Right cardiac atrium (tissue), 5 donors: ENCODE data around the gene KLHL10. TPM values are rescaled to one million over a fixed set of nuclear protein-coding genes. Genes with fewer than 3 reads are reported as not detected.

Experiments
- ATAC-seq, 2 donors: fragments of 200-7000 bp; cut with Tn5 transposase; one replicate each; pipeline versions ENCODE4 v1.8.0 to v1.9.1; 2020; ENCODE audit warnings: moderate library complexity in 2 of 2, mild to moderate bottlenecking in 1 of 2
- DNase-seq, 3 donors: peaks; one replicate each; pipeline ENCODE4 v3.0.0-alpha.2; 2020
- H3K27ac ChIP-seq: one replicate; pipeline ENCODE4 v1.5.1; 2013; ENCODE audit warnings: mild to moderate bottlenecking, low read length, control low read depth, moderate library complexity
- H3K27me3 ChIP-seq: one replicate; pipeline ENCODE4 v1.6.1; 2013; ENCODE audit not compliant: control insufficient read depth, insufficient read depth
- H3K4me1 ChIP-seq: one replicate; pipeline ENCODE4 v1.6.1; 2013; ENCODE audit warnings: low read length; ENCODE audit not compliant: control insufficient read depth, insufficient read depth
- H3K4me3 ChIP-seq: one replicate; pipeline ENCODE4 v1.5.1; 2013; ENCODE audit warnings: low read length, control low read depth
- H3K9me3 ChIP-seq: one replicate; pipeline ENCODE4 v1.6.1; 2013; ENCODE audit warnings: low read length; ENCODE audit not compliant: control insufficient read depth
- WGBS: extraction: QIAGEN DNeasy Blood & Tissue Kit; methylation state at CpG from one replicate; pipeline ENCODE4 v1.1.7; 2013; 5-methylcytosine and 5-hydroxymethylcytosine counted together
- intact Hi-C, 4 donors: fragments of 100-400 bp; cut with DNase I; formaldehyde crosslinking; loops; one replicate each; pipeline versions ENCODE4 v1.11.0 to v1.14.0; 2022 to 2023
- polyA plus RNA-seq: library from polyadenylated mRNA; stranded (reverse); fragments of 200-250 nt; gene quantifications from one replicate; pipeline ENCODE4 v1.2.3, GENCODE V29; 2013
- total RNA-seq, 4 donors: library from RNA; stranded (reverse); fragmentation: NEBNext Ultra II Directional; extraction: Animal tissue kit (Norgen Biotek cat#: 25700); gene quantifications; one replicate each; pipeline ENCODE4 v1.2.1, GENCODE V29; 2021
- donor health status: healthy with polysubstance abuse.
- donor health status: DM: no; HTN: yes; CAD: no.
- donor health status: DM: no; HTN: no; CAD: no.
- donor health status: DM: no; HTN: yes; CAD: no; lungs with severe emphysema.
- donor health status: DM: yes; HTN: yes; CAD: no.

The KLHL10 gene
- total and polyA plus RNA-seq, 5 donors = 0.09 to 0.33 (median 0.27) TPM; not detected in 1

DNA sequence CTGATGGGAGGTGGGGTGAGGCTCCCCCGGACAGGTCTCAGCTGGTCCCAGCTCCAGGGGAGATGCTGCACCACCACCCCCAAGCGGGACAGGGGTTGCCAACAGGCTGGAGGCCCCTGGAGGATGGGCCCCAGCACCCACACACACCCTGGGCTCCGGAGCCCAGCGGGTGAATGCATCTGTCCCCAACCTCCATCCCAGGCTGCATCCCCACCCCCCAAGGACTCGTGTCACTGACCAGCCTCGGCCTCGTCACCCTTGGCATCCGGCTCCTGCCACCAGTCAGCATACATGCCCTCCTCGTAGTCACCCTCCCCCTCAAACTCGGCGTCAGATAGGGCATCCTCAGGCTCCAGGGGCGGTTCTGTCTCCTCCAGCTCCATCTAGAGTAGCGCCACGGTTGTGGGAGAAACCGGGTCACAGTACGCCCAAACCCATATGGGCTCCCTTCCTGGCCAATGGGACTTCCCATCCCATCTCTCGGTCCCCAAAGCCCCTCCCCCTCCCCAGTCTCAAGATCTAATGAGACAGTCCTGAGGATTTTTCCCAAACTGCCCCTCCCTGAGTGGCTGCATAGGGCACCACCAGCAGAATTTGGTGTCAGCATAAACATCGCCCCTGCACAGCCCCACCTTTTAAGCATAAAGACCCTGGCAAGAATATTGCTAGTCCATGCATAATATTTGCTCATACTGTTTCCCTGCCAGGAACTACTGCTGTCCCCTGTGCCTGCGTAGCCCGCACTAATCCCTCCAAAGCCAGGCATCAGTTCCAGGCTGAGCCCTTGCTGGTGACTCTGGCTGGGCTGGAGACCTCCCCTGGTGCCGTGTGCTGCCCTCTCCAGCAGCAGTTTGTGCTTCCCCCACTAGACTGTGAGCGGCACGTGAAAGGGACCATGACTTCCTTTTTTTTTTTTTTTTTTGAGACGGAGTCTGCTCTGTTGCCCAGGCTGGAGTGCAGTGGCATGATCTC, 34.3 kb upstream of the KLHL10 start:
- ATAC-seq = no peak
- intact Hi-C loops = loop anchor here in 1 of 4 donors (2.0 kb wide), 1 partner anchor 65 kb away; no protein-coding TSS in a partner anchor

DNA sequence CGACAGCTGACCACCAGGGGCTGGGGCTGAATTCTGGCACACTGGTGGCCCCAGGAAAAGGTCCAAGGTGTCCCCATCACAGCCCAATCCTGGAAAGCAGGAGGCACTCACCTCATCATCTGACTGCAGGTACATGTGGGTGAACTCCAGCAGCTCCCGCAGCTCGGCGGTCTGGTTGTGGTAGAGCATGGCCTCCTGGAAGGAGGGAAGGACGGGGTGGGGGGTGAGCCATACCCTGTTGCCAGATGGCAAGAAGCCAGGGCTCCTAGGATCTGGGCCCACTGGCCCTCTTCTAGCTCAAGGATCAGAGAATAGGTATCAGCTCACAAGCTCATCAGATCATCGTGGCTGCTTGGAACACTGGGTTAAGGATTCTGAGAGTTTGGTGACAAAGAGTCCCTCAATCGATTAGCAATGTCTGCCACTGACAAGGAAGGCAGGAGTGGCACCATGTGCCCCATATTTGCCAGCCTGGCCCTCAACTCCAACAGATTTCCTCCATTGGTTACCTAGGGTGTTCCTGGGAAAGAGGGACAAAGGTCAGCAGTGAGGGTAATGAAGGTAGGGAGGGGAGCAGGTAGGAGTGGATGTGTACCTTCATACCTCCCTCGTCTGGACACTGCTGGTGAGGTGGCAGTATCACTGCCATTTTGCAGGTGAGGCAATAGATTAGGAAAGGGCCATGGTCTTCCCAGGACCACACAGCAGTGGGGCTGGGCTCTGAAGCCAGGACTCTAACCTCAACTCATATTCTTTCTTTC, 30.8 kb upstream of the KLHL10 start:
- H3K27me3 ChIP-seq = no peaks in the 10 kb centered on the region
- H3K27ac ChIP-seq = no peak overlapping the region
- no peak for DNase-seq
- no peak overlapping the region for H3K4me3 ChIP-seq
- intact Hi-C loops = no loop called here
- WGBS = 88% methylated on average over 8 of the region's 8 CpGs
- no peaks in the 10 kb centered on the region for H3K4me1 ChIP-seq
- no peak for ATAC-seq
- H3K9me3 ChIP-seq = no peaks in the 10 kb centered on the region

More for the DNA sequence above, 34.3 kb upstream of the KLHL10 start:
- DNase-seq = no peak
- Histone ChIP-seq H3K9me3 (no peaks in the 10 kb centered on the region), H3K27ac (no peak overlapping the region), H3K4me3 (no peak overlapping the region), H3K4me1 (no peaks in the 10 kb centered on the region), H3K27me3 (no peaks in the 10 kb centered on the region)
- WGBS = 72% methylated on average over 24 of the region's 24 CpGs

DNA sequence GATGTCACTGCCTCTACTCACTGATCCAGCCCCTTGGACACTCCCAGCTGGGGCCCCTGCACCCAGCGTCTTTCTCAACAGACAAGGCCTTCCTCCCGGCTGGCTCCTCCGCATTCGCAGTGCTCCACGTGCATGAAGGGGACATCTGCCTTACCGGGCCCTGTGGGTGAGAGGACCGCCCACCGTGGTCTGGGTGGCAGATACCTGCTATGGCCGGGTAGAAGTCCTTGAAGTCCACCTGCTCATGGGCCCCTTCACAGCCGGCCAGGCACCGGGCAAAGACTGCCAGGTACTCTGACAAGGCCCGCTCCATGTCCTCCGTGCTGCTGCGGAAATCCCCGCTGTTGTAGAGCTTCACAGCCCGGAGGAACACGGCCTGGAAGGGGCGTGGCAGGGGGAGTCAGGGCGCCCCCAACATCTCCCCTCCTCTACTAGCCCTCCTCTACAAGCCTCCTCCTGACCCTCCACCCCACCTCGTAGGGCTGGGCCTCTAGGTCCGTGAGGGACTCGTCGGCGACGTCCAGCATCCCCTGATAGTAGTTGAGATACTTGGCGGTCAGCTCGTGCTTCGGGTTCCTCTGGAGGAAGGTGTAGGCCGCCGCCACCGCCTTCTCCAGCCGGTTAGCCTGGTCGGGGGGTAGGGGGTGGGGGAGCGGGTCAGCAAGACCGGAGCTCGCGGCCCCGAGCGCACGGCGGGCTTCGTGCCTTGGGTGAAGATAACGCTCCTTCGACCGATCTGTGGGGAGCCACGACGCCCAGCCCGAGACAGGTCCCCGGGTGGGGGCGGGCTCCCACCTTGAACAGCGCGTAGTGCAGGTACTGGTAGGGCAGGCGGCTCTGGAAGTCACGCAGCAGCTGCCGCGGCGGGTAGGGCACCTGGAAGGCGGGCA, 26.7 kb upstream of the KLHL10 start:
- peak in 1 of 3 donors; percentile 52 for DNase-seq
- H3K27ac ChIP-seq = peak overlapping the region; percentile 19

DNA sequence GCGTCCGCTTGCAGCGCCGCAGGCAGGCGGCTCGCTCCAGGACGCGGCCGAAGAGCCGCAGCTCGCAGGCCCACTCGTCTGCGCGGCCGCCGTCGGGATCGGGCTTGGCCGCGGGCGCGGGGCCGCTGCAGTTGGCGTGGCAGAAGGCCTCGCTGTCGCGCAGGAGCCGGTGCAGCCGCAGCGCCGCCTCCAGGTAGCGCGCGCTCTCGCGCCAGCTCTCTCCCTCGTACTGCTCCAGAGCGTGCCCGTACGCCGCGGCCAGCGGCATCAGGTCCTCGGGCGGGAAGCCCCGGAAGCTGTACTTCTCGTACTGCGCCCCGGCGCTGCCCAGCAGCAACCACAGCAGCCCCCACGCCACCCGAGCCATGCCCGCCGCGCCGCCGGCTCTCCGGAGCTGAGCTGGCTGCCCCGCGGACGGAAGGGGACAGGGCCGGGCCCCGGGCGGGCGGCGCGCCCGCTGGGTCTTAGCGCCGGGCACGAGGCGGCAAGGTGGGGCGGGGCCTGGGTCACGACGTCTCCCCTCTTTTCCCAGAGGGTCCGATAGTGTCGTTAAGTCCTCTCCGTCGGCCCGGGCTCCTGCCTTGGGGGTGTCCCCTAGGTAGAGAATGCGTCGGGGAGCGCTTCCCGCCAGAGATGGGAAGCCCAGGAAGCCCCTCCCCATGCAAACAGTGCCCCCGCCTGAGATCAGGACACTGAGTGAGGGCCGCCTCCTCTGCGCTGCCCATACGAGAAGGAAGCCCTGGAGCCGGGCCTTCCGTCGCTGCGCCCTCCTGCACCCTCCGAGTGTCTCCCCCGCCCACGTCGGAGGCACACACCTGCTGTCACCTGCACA, 25.9 kb upstream of the KLHL10 start, which contains the start of gene P3H4:
Gene P3H4, minus strand, starts transcription at position 401 of the 832 bp plus-strand sequence. Its CDS starts 34 bp downstream, at position 367.
- Histone ChIP-seq H3K27ac (peak within 1 kb of the TSS; percentile 19), H3K27me3 (no peaks in the 10 kb centered on the region), H3K9me3 (no peaks in the 10 kb centered on the region), H3K4me1 (no peaks in the 10 kb centered on the region), H3K4me3 (peak within 1 kb of the TSS; percentile 64)
- intact Hi-C loops = no loop called here
- ATAC-seq (peak; percentile 86 to 88), DNase-seq (peak; percentile 81 to 93 (median 91))
- under 1% methylated on average over 96 of the region's 96 CpGs for WGBS

More for the DNA sequence above, 26.7 kb upstream of the KLHL10 start:
- Histone ChIP-seq H3K9me3 (no peaks in the 10 kb centered on the region), H3K27me3 (no peaks in the 10 kb centered on the region), H3K4me1 (no peaks in the 10 kb centered on the region), H3K4me3 (peak overlapping the region; percentile 64)
- intact Hi-C loops = no loop called here
- ATAC-seq = peak in 1 of 2 donors; percentile 2
- WGBS = 26% methylated on average over 58 of the region's 58 CpGs

DNA sequence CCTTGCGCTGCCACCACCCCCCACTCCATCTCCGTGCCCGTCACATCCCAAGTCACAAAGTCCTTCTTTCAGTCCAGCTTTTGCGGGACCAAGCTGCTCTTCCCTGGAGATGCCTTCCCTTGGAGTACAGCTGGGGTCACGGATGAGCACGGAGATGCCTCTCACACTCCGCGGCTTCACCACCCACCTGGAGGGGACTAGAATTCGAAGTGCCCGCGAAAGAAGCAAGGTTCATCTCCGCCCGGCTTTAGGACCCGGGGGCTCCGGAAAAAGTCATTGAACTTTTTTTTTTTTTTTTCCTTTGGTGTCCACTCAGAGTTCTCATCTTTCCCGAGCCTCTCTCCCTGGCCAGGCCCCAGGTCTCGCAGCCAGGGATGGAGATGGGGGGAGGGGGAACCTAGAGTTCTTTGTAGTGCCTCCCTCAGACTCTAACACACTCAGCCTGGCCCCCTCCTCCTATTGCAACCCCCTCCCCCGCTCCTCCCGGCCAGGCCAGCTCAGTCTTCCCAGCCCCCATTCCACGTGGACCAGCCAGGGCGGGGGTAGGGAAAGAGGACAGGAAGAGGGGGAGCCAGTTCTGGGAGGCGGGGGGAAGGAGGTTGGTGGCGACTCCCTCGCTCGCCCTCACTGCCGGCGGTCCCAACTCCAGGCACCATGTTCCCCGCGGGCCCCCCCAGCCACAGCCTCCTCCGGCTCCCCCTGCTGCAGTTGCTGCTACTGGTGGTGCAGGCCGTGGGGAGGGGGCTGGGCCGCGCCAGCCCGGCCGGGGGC, 25.1 kb upstream of the KLHL10 start, which contains the start of gene FKBP10:
Gene FKBP10, plus strand, starts transcription at position 624 of the 771 bp plus-strand sequence. Its CDS starts 31 bp downstream, at position 655.
- ATAC-seq = peak; percentile 67 to 82
- H3K9me3 ChIP-seq = no peaks in the 10 kb centered on the region
- intact Hi-C loops = no loop called here
- peak within 1 kb of the TSS; percentile 64 for H3K4me3 ChIP-seq
- no peaks in the 10 kb centered on the region for H3K27me3 ChIP-seq
- under 1% methylated on average over 35 of the region's 35 CpGs for WGBS
- DNase-seq = peak; percentile 85 to 89 (median 87)
- H3K4me1 ChIP-seq = no peaks in the 10 kb centered on the region
- peak within 1 kb of the TSS; percentile 14 for H3K27ac ChIP-seq

DNA sequence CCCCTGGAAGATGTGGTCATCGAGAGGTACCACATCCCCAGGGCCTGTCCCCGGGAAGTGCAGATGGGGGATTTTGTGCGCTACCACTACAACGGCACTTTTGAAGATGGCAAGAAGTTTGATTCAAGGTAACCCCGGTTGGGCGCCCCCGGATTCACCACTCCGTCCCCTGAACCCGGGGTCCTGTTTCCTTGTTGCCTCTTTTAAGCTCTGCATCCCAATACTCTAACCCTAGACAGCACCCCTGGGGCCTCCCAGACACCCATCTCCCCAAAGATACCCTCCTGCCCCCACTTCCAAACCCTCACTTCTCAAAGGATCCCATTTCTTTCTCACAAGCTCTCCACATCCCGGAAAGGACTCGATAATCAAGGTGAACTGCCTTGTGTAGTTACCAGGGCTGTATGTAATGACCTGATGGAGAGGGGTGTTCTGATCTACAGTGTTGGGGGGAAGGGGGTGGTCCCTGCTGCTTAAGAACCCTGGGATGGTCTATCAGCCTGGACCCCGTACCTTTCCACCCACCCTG, 24.4 kb upstream of the KLHL10 start:
- Histone ChIP-seq H3K4me3 (peak overlapping the region; percentile 64), H3K27me3 (no peaks in the 10 kb centered on the region), H3K4me1 (no peaks in the 10 kb centered on the region), H3K27ac (peak overlapping the region; percentile 14), H3K9me3 (no peaks in the 10 kb centered on the region)
- intact Hi-C loops = no loop called here
- ATAC-seq (no peak), DNase-seq (no peak)
- 18% methylated on average over 12 of the region's 12 CpGs for WGBS

DNA sequence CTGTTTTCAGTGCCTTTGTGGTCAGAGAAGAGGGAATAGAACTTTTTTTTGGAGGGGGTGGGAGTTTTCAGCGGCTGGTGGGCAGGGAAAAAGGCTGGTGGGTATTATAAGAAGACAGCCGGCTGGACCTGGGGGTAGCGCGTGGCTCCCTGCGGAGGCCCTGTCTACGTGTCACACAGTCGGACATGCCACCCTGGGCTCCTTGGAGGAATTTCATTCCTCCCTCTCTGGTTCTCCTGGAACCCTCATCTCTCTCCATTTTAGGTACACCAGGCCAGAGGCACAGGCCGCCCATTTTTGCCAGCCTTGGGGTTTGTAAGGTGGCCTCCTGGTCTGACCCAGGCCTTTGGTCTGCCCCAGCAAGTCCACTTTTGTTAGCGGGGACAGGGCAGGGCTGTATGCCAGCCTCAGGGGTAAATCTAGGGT, 23.9 kb upstream of the KLHL10 start:
- no peaks in the 10 kb centered on the region for H3K27me3 ChIP-seq
- WGBS = 63% methylated on average over 9 of the region's 9 CpGs
- H3K9me3 ChIP-seq = no peaks in the 10 kb centered on the region
- H3K27ac ChIP-seq = no peak overlapping the region
- ATAC-seq (no peak), DNase-seq (peak in 1 of 3 donors; percentile 43)
- intact Hi-C loops = no loop called here
- no peaks in the 10 kb centered on the region for H3K4me1 ChIP-seq
- H3K4me3 ChIP-seq = no peak overlapping the region

DNA sequence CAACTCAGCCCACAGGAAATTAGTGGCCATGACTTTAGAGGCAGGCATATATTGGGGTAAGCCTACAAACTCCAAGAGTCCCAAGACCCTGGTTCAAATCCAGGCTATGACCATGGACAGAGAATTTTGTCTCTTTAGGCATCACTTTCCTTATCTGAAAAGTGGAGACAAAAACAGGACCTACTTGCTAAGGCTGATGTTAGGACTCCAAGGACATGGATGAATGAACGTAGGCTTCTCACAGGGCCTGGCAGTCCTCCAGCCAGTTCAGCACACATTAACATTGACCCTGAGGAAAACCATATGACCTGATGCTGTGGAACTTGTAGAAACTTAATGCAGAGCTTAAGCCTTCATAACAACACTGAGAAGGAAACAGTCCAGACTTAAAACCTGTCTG, 23.4 kb upstream of the KLHL10 start:
- no peak overlapping the region for H3K4me3 ChIP-seq
- DNase-seq (peak in 1 of 3 donors; percentile 28), ATAC-seq (no peak)
- H3K9me3 ChIP-seq = no peaks in the 10 kb centered on the region
- intact Hi-C loops = no loop called here
- 45% methylated on average over 1 of the region's 1 CpG for WGBS
- H3K4me1 ChIP-seq = no peaks in the 10 kb centered on the region
- no peak overlapping the region for H3K27ac ChIP-seq
- no peaks in the 10 kb centered on the region for H3K27me3 ChIP-seq
